Kidney (tissue), 14 donors: ENCODE results near the gene HACD4. TPM values are rescaled to one million over a fixed set of nuclear protein-coding genes. Genes with fewer than 3 reads are reported as not detected.

Experiments
- DNase-seq, 5 donors: peaks; one replicate each; pipeline ENCODE4 v3.0.0-alpha.2; 2013 to 2020
- FAIRE-seq: peaks from 2 replicates; lab custom pipeline; 2012; peaks lifted over from hg19 to GRCh38; lab: Jason Lieb, UNC
- H3K27ac ChIP-seq, 2 donors: one replicate each; pipeline ENCODE4 v1.7.0; 2013; ENCODE audit warnings: low read depth in 2 of 2, low read length in 2 of 2, inconsistent platforms in 1 of 2
- H3K27me3 ChIP-seq: one replicate; pipeline ENCODE4 v1.7.1; 2013; ENCODE audit warnings: low read length, inconsistent platforms; ENCODE audit not compliant: control insufficient read depth, insufficient read depth
- H3K36me3 ChIP-seq, 3 donors: one replicate each; pipeline versions ENCODE4 v1.7.0 to v1.7.1; 2013; ENCODE audit warnings: low read length in 3 of 3, control low read depth in 1 of 3, inconsistent platforms in 1 of 3; ENCODE audit not compliant: insufficient read depth in 3 of 3, control insufficient read depth in 2 of 3
- H3K4me1 ChIP-seq, 3 donors: one replicate each; pipeline versions ENCODE4 v1.7.0 to v1.7.1; 2013; ENCODE audit warnings: low read length in 3 of 3, inconsistent platforms in 1 of 3, low read depth in 1 of 3; ENCODE audit not compliant: control insufficient read depth in 2 of 3, insufficient read depth in 2 of 3
- H3K4me3 ChIP-seq, 3 donors: one replicate each; pipeline versions ENCODE4 v1.7.0 to v1.8.1; 2013; ENCODE audit warnings: low read length in 3 of 3, control low read depth in 1 of 3, inconsistent platforms in 1 of 3
- H3K9ac ChIP-seq, 3 donors: one replicate each; pipeline versions ENCODE4 v1.7.0 to v1.7.1; 2013; ENCODE audit warnings: low read length in 3 of 3, control low read depth in 1 of 3, inconsistent platforms in 1 of 3
- H3K9me3 ChIP-seq, 3 donors: one replicate each; pipeline versions ENCODE4 v1.7.0 to v1.7.1; 2013; ENCODE audit warnings: low read length in 3 of 3, control low read depth in 1 of 3, inconsistent platforms in 1 of 3; ENCODE audit not compliant: control insufficient read depth in 2 of 3, insufficient read depth in 1 of 3
- intact Hi-C: fragments of 100-400 bp; cut with DNase I; formaldehyde crosslinking; loops from one replicate; pipeline ENCODE4 v1.11.1; 2022
- polyA plus RNA-seq: library from polyadenylated mRNA; stranded (reverse); fragments of 350-450 nt; fragmentation: Illumina TruSeq; extraction: RNeasy Lipid Tissue Mini Kit (QIAGEN cat#74804); gene quantifications from one replicate; pipeline ENCODE4 v1.2.3, GENCODE V29; 2014; ENCODE audit warnings: low read depth, low replicate concordance; ENCODE audit not compliant: insufficient read depth
- total RNA-seq: library from RNA; stranded (reverse); fragmentation: NEBNext Ultra II Directional; extraction: Animal tissue kit (Norgen Biotek cat#: 25700); gene quantifications from one replicate; pipeline ENCODE4 v1.2.1, GENCODE V29; 2021
- TF ChIP-seq, protein P1 (sequence below): IDR thresholded peaks from 3 replicates; pipeline ENCODE4 v1.5.1; 2012; ENCODE audit warnings: mild to moderate bottlenecking, moderate library complexity, borderline replicate concordance; ENCODE audit not compliant: insufficient read depth; ENCODE audit errors: extremely low read depth
- donor health status: control.
- donor health status: control.
- donor health status: control.
- donor health status: control.
- donor health status: control.
- donor health status: DM: yes; HTN: yes; CAD: no.
- donor health status: Normal renal cell carcinoma (clear cell type).

Gene HACD4
- total and polyA plus RNA-seq, 2 donors from 2014 or later = 1.3 to 2.9 TPM

DNA sequence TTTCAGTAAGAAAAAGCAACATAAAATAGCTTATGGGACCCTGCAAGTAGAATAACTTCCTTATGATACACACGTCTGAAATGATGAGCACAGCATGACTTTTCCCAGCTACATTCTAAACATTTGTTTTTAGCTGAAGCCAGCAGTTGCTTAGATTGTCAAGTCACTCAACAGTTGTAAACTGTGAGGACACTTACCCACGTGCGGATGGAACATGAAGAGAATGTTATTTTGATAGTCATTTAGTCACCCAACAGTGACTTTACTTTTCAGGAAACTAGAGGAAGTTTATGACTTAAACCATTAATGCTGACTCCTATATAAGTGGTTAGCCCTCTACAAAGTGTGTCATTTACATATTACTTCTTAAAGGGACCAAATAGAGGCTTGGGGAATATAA lies 3.0 kb downstream of the HACD4 start:
- FAIRE-seq (no peak), DNase-seq (no peak)
- H3K9ac ChIP-seq = no peak overlapping the region
- H3K36me3 ChIP-seq = no peaks in the 10 kb centered on the region
- intact Hi-C loops = no loop called here
- no peak overlapping the region for H3K4me3 ChIP-seq
- H3K9me3 ChIP-seq = no peaks in the 10 kb centered on the region
- TF ChIP-seq, protein P1, sequence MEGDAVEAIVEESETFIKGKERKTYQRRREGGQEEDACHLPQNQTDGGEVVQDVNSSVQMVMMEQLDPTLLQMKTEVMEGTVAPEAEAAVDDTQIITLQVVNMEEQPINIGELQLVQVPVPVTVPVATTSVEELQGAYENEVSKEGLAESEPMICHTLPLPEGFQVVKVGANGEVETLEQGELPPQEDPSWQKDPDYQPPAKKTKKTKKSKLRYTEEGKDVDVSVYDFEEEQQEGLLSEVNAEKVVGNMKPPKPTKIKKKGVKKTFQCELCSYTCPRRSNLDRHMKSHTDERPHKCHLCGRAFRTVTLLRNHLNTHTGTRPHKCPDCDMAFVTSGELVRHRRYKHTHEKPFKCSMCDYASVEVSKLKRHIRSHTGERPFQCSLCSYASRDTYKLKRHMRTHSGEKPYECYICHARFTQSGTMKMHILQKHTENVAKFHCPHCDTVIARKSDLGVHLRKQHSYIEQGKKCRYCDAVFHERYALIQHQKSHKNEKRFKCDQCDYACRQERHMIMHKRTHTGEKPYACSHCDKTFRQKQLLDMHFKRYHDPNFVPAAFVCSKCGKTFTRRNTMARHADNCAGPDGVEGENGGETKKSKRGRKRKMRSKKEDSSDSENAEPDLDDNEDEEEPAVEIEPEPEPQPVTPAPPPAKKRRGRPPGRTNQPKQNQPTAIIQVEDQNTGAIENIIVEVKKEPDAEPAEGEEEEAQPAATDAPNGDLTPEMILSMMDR = no peak
- no peak overlapping the region for H3K27ac ChIP-seq
- H3K27me3 ChIP-seq = no peaks in the 10 kb centered on the region
- peaks cover 0 to 2% (median 0%) of the 10 kb centered on the region in 3 donors for H3K4me1 ChIP-seq

DNA sequence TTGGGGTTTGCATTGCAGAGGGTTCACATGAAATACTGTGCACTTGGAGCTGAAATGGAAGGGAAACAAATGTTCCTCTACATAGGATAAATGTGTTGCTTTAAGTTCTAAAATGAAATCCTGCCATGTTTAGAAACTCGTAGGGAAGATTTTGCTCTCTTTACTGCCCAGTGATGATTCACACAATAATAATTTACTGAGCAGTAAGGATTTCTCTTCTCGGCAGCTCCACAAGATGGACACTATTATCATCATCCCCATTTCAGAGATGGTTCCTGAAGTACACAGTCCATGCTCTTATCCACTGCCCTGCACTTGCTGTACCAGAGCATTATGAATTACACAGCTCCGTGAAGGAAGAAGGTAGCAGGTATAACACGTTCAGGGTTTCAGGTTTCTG lies 4.1 kb downstream of the HACD4 start:
- Histone ChIP-seq H3K36me3 (no peaks in the 10 kb centered on the region), H3K9ac (no peak overlapping the region), H3K27ac (no peak overlapping the region), H3K4me1 (peaks cover 0 to 2% (median 0%) of the 10 kb centered on the region in 3 donors), H3K27me3 (no peaks in the 10 kb centered on the region), H3K4me3 (no peak overlapping the region), H3K9me3 (no peaks in the 10 kb centered on the region)
- TF ChIP-seq, protein P1 = no peak
- FAIRE-seq (no peak), DNase-seq (no peak)
- intact Hi-C loops = no loop called here

DNA sequence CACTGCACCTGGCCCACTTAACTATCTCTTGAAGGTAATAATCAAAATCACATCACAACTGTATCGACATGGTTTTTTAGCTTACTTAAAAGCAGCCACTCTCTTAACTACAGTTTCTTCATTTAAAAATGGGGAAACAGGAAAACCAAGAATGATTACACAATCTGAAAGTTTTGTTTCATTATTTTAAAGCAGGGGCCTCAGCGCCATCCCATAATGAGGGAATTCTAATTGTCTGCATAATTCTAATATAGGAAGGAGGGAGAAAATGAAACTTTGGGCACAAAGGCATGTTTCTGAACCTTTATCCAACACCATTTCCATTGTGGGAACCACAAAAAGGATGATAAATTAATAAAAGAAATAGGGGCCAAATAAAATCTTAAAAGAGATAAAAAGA lies 7.6 kb downstream of the HACD4 start:
- no peaks in the 10 kb centered on the region for H3K36me3 ChIP-seq
- intact Hi-C loops = no loop called here
- TF ChIP-seq, protein P1 = no peak
- no peak overlapping the region for H3K9ac ChIP-seq
- H3K27me3 ChIP-seq = no peaks in the 10 kb centered on the region
- no peaks in the 10 kb centered on the region for H3K4me1 ChIP-seq
- no peak overlapping the region for H3K27ac ChIP-seq
- FAIRE-seq (no peak), DNase-seq (no peak)
- no peaks in the 10 kb centered on the region for H3K9me3 ChIP-seq
- H3K4me3 ChIP-seq = no peak overlapping the region

DNA sequence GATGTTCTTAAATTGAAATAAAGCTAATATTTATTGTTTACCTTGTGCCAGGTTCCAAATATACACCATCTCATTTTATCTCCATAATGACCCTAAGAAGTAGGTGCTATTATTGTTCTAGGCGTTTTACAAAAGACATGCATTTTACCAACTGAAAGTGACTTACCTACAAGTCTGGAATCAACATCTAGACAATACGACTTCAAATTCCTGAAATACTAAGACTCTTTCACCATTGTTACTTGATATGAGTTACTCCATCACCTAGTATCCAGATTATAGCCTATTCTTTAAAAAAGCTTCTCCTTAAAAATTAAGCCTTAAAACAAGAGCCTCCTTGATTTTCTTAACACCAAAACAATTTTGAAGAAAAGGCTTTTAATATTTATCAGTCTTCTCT lies 13.3 kb downstream of the HACD4 start:
- H3K36me3 ChIP-seq = no peaks in the 10 kb centered on the region
- no peak overlapping the region for H3K4me3 ChIP-seq
- H3K27ac ChIP-seq = no peak overlapping the region
- TF ChIP-seq, protein P1 = no peak
- no peak overlapping the region for H3K9ac ChIP-seq
- no peaks in the 10 kb centered on the region for H3K27me3 ChIP-seq
- no peak for DNase-seq
- FAIRE-seq = no peak
- intact Hi-C loops = no loop called here
- no peaks in the 10 kb centered on the region for H3K4me1 ChIP-seq
- H3K9me3 ChIP-seq = no peaks in the 10 kb centered on the region
